ENCODE results near the gene GLB1L2. TPM values are rescaled to one million over a fixed set of nuclear protein-coding genes. Genes with fewer than 3 reads are reported as not detected.

GLB1L2 gene
- total and polyA plus RNA-seq, 7 experiments from 2014 or later = 0.26 to 2.4 (median 1.4) TPM

DNA sequence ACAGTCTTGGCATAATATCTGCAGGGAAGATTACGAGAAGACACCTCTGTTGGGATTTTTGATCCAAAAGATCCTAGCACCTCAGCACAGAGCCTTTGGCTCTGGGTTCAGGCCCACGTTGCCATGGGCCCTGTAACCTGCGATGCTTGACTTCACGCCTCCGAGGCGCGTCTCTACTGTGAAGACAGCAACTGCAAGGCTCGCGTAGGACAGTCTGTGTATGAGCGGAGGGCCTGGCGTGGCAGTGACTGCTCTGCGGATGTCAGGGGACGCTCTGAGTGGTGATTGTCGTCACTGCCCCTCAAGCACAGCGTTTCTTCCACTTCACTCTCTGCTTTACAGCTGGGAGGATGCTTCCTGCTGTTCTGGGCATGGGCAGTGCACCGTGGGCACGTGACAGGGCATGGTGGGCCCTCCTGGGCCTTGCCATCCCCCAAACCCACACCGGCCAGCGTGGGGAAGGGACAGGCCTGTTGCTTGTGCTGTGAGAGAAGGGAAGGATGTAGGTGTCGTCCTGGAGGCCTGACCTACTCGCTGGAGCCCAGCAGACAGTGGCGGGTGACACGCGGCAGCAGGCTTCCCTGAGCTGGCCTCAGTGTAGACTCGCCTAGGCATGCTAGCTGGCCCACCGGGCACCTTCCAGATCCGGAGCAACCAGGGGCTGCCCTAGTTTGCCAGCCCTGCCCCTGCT, 26.5 kb downstream of the GLB1L2 start:
- intact Hi-C loops (cut with micrococcal nuclease) = no loop called here
- Mint-ChIP-seq H3K4me3 (no peak overlapping the region), H3K9me3 (peaks cover 0 to 8% (median 0%) of the 10 kb centered on the region in 11 donors), H3K27ac (no peak overlapping the region), H3K36me3 (peaks cover 0 to 9% (median 2%) of the 10 kb centered on the region in 5 donors), H3K4me1 (peaks cover 6 to 26% (median 16%) of the 10 kb centered on the region in 7 donors), H3K27me3 (peaks cover 3 to 13% (median 7%) of the 10 kb centered on the region in 5 donors)
- no peak for DNase-seq
- POLR2A ChIA-PET = no interaction called here
- Histone ChIP-seq H3K36me3 (ENCODE audit: control insufficient read depth in 2 of 3, insufficient read depth in 3 of 3, low read length in 3 of 3) (no peaks in the 10 kb centered on the region), H3K27me3 (ENCODE audit: control insufficient read depth in 2 of 2, insufficient read depth in 2 of 2, low read length in 2 of 2) (no peaks in the 10 kb centered on the region), H3K9me3 (ENCODE audit: control insufficient read depth in 2 of 3, low read length in 3 of 3) (no peaks in the 10 kb centered on the region), H3K4me3 (ENCODE audit: low read length) (no peak overlapping the region), H3K27ac (ENCODE audit: low read depth, low read length) (no peak overlapping the region), H3K4me1 (ENCODE audit: control insufficient read depth in 2 of 2, insufficient read depth in 2 of 2, low read length in 2 of 2) (peaks cover 0 to 6% of the 10 kb centered on the region in 2 donors)
- no peak for ATAC-seq
- CTCF ChIA-PET = no interaction called here

DNA sequence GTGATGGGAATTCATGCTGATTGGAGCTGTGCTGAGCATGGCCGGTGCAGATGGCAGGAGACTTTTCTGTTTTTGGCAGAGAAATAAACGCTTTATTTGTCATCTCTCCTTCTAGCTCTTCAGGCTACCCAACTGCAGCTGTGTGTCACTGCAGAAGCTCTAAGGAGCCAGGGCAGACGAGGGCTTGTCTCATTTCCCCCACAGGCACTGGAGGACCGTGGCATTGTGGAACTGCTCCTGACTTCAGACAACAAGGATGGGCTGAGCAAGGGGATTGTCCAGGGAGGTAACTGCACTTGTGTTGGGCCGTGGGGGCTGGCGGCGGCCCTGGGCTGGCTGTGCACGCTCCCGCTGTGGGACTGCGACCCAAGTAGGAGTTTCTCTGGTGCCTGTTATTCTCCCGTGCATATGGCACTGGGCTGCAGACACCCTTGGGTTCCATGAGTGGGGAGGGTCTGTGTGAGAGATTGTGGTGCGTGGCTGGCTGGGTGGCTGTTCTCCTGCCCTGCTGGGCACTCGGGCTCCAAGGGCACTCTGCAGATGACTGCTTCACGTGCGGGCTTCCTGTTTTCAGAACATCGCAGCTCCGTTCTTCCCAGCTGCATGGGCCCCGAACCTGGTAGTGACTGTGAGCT, 27.2 kb downstream of the GLB1L2 start:
- Mint-ChIP-seq H3K4me1 (peaks cover 6 to 26% (median 16%) of the 10 kb centered on the region in 7 donors), H3K36me3 (peaks cover 0 to 7% (median 0%) of the 10 kb centered on the region in 5 donors), H3K4me3 (no peak overlapping the region), H3K27ac (no peak overlapping the region), H3K27me3 (peaks cover 3 to 13% (median 6%) of the 10 kb centered on the region in 5 donors), H3K9me3 (peaks cover 0 to 8% (median 0%) of the 10 kb centered on the region in 11 donors)
- no peaks in the 10 kb centered on the region for H3K9me3 ChIP-seq (ENCODE audit: control insufficient read depth in 2 of 3, low read length in 3 of 3)
- ChIA-PET POLR2A (no interaction called here), CTCF (interaction anchor here (1.1 kb wide), 1 partner anchor 85 kb away, joined by 4 read pairs; no protein-coding TSS in a partner anchor)
- H3K27me3 ChIP-seq (ENCODE audit: control insufficient read depth in 2 of 2, insufficient read depth in 2 of 2, low read length in 2 of 2) = no peaks in the 10 kb centered on the region
- H3K4me3 ChIP-seq (ENCODE audit: low read length) = no peak overlapping the region
- intact Hi-C loops (cut with micrococcal nuclease) = no loop called here
- no peak for DNase-seq
- no peaks in the 10 kb centered on the region for H3K36me3 ChIP-seq (ENCODE audit: control insufficient read depth in 2 of 3, insufficient read depth in 3 of 3, low read length in 3 of 3)
- no peak for ATAC-seq
- H3K4me1 ChIP-seq (ENCODE audit: control insufficient read depth in 2 of 2, insufficient read depth in 2 of 2, low read length in 2 of 2) = peaks cover 0 to 6% of the 10 kb centered on the region in 2 donors
- no peak overlapping the region for H3K27ac ChIP-seq (ENCODE audit: low read depth, low read length)

DNA sequence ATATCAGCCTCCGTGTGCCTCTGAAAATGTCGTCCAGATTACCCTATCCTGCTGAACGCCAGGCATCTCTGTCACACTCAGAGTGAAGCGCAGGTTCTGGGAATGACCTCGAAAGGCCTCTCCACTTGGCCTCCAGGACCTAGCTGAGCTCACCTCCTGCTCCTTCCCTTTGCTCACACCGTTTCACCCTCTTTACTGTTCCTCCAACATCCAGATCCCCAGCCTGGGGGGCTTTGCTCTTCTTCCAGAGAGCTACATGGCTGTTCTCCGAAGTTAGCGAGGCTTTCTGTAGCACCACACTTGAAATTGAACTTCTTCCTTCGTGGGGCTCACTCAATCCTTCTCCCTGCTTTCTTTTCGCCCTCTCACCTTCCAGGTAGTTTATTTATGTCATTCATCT, 27.9 kb downstream of the GLB1L2 start:
- H3K27me3 ChIP-seq (ENCODE audit: control insufficient read depth in 2 of 2, insufficient read depth in 2 of 2, low read length in 2 of 2) = no peaks in the 10 kb centered on the region
- peak overlapping the region in 2 of 10 donors; percentile 52 to 58 for H3K4me3 Mint-ChIP-seq
- H3K27me3 Mint-ChIP-seq = peaks cover 2 to 13% (median 6%) of the 10 kb centered on the region in 5 donors
- peaks cover 6 to 26% (median 16%) of the 10 kb centered on the region in 7 donors for H3K4me1 Mint-ChIP-seq
- H3K4me3 ChIP-seq (ENCODE audit: low read length) = no peak overlapping the region
- H3K27ac ChIP-seq (ENCODE audit: low read depth, low read length) = no peak overlapping the region
- DNase-seq (no peak), ATAC-seq (no peak)
- intact Hi-C loops (cut with micrococcal nuclease) = no loop called here
- H3K9me3 Mint-ChIP-seq = peaks cover 0 to 6% (median 0%) of the 10 kb centered on the region in 11 donors
- peaks cover 0 to 7% (median 0%) of the 10 kb centered on the region in 5 donors for H3K36me3 Mint-ChIP-seq
- ChIA-PET CTCF (interaction anchor here (0.5 to 1.1 kb wide), 2 partner anchors 86 to 103 kb away, joined by 3 to 4 read pairs; no protein-coding TSS in a partner anchor), POLR2A (no interaction called here)
- H3K36me3 ChIP-seq (ENCODE audit: control insufficient read depth in 2 of 3, insufficient read depth in 3 of 3, low read length in 3 of 3) = no peaks in the 10 kb centered on the region
- H3K27ac Mint-ChIP-seq = peak overlapping the region in 3 of 9 donors; percentile 44 to 67 (median 57)
- H3K4me1 ChIP-seq (ENCODE audit: control insufficient read depth in 2 of 2, insufficient read depth in 2 of 2, low read length in 2 of 2) = peaks cover 0 to 6% of the 10 kb centered on the region in 2 donors
- no peaks in the 10 kb centered on the region for H3K9me3 ChIP-seq (ENCODE audit: control insufficient read depth in 2 of 3, low read length in 3 of 3)

DNA sequence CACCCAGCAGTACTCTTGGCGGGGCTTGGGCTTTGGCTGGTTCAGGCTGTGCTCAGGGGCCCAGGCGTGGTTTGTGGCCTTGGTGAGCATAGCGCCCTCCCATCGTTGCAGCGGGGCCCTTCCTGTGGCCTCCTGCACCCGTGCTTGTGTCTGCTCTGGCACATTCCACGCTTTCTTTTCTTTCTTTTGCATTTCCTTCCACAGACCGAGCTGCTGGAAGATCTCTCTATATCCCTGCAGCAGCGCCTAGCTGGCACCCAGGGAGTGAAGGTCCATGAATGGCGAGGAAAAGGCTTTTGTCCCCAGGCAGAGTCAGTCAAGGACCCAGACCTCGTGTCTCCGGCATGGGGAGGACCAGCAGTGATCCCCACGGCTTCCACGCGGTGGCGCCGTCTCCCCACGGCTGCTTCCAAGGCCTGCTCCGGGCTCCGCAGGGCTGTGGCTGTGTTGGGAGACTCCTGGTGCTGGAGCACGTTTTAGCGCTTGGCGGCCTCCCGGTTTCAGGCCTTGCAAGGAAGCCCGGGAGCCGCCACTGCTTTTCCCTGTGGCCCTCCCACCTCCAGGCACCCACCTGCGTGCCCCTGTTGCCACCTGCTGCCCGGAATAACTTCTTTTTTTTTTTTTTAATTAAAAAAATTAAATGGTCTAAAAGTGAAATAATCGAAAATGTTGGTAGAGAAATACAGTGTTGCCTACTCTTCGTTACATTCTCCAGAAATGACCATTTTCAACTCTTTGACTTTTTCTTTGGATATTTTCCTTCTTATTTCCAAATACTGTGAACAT, 28.5 kb downstream of the GLB1L2 start:
- Histone ChIP-seq H3K4me3 (ENCODE audit: low read length) (no peak overlapping the region), H3K4me1 (ENCODE audit: control insufficient read depth in 2 of 2, insufficient read depth in 2 of 2, low read length in 2 of 2) (peaks cover 0 to 6% of the 10 kb centered on the region in 2 donors), H3K27me3 (ENCODE audit: control insufficient read depth in 2 of 2, insufficient read depth in 2 of 2, low read length in 2 of 2) (no peaks in the 10 kb centered on the region), H3K27ac (ENCODE audit: low read depth, low read length) (no peak overlapping the region), H3K36me3 (ENCODE audit: control insufficient read depth in 2 of 3, insufficient read depth in 3 of 3, low read length in 3 of 3) (no peaks in the 10 kb centered on the region), H3K9me3 (ENCODE audit: control insufficient read depth in 2 of 3, low read length in 3 of 3) (no peaks in the 10 kb centered on the region)
- CTCF ChIA-PET = interaction anchor here (0.5 to 1.1 kb wide), 3 partner anchors 86 to 508 kb away, joined by 3 to 4 read pairs (median 3); no protein-coding TSS in a partner anchor
- Mint-ChIP-seq H3K27me3 (peaks cover 0 to 13% (median 6%) of the 10 kb centered on the region in 5 donors), H3K4me3 (peak overlapping the region in 7 of 10 donors; percentile 3 to 58 (median 32)), H3K27ac (peak overlapping the region in 2 of 9 donors; percentile 57 to 67), H3K36me3 (peaks cover 0 to 7% (median 0%) of the 10 kb centered on the region in 5 donors), H3K9me3 (peaks cover 0 to under 1% (median 0%) of the 10 kb centered on the region in 11 donors), H3K4me1 (peaks cover 6 to 22% (median 16%) of the 10 kb centered on the region in 7 donors)
- peak; percentile 30 to 83 (median 60) for DNase-seq
- POLR2A ChIA-PET = no interaction called here
- intact Hi-C loops (cut with micrococcal nuclease) = no loop called here
- ATAC-seq = peak; percentile 87

DNA sequence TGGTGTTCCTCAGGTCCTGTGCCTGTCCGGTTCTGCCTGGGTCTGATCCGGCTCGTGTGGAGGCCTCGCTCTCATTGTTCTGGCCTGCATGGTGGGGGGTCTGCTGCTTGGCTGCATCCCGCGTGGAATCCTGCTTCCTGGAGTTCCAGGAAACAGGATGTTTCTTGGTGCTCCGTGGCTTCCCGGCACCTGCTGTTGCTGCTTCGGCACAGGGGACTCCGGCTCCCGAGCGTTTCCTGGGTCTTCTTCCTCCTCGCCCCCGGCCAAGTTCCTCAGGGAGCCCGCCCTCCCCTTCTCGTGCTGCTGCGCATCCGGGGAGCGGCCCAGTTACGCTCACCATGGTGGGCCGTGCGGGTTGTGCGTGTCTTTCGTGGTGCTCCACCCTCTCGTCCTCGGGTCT, 29.9 kb downstream of the GLB1L2 start:
- intact Hi-C loops (cut with micrococcal nuclease) = no loop called here
- DNase-seq (peak in 1 of 9 donors; percentile 20), ATAC-seq (no peak)
- Histone ChIP-seq H3K36me3 (ENCODE audit: control insufficient read depth in 2 of 3, insufficient read depth in 3 of 3, low read length in 3 of 3) (no peaks in the 10 kb centered on the region), H3K9me3 (ENCODE audit: control insufficient read depth in 2 of 3, low read length in 3 of 3) (no peaks in the 10 kb centered on the region), H3K4me3 (ENCODE audit: low read length) (no peak overlapping the region), H3K27ac (ENCODE audit: low read depth, low read length) (no peak overlapping the region), H3K4me1 (ENCODE audit: control insufficient read depth in 2 of 2, insufficient read depth in 2 of 2, low read length in 2 of 2) (peaks cover 0 to 6% of the 10 kb centered on the region in 2 donors), H3K27me3 (ENCODE audit: control insufficient read depth in 2 of 2, insufficient read depth in 2 of 2, low read length in 2 of 2) (no peaks in the 10 kb centered on the region)
- peaks cover 0 to 7% (median 0%) of the 10 kb centered on the region in 5 donors for H3K36me3 Mint-ChIP-seq
- no peaks in the 10 kb centered on the region for H3K9me3 Mint-ChIP-seq
- POLR2A ChIA-PET = no interaction called here
- H3K4me1 Mint-ChIP-seq = peaks cover 6 to 22% (median 16%) of the 10 kb centered on the region in 7 donors
- CTCF ChIA-PET = no interaction called here
- H3K27ac Mint-ChIP-seq = peak overlapping the region in 5 of 9 donors; percentile 12 to 87 (median 29)
- peak overlapping the region in 5 of 10 donors; percentile 18 to 70 (median 41) for H3K4me3 Mint-ChIP-seq
- peaks cover 0 to 13% (median 6%) of the 10 kb centered on the region in 5 donors for H3K27me3 Mint-ChIP-seq

DNA sequence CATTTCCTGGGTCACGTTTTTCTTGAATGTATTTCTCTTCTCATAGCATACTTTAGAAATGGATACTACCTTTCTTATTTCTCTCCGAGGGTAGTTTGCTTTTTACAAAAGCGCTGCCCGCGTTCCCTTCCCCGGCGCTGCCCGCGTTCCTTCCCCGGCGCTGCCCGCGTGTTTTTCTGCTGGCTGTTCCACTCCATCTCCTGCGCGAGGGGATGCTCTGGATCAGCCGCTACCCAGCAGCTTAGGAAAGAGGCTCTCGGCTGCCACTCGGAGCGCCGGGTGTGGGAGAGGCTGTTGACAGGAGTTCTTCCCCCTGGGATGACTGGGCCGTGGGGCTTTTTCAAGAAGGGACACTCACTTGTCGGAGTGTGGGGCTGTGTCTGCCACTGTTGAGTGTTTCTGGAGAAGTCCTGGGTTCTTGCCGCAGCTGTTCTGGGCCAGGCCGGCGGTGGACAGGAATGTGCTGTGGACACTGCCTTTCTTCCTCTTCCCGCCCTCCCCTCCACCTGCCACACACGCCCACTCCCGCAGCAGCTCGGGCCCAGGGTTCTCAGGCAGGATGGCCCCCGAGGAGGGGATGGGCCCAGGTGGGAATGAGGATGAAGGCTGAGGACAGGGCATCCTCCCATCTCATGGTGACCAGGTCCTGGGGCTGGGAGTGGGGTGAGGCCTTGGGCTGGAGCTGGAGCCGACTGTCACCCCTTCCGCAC, 30.6 kb downstream of the GLB1L2 start:
- DNase-seq (no peak), ATAC-seq (no peak)
- H3K9me3 ChIP-seq (ENCODE audit: control insufficient read depth in 2 of 3, low read length in 3 of 3) = no peaks in the 10 kb centered on the region
- H3K4me3 ChIP-seq (ENCODE audit: low read length) = no peak overlapping the region
- peaks cover 6 to 22% (median 16%) of the 10 kb centered on the region in 7 donors for H3K4me1 Mint-ChIP-seq
- H3K9me3 Mint-ChIP-seq = no peaks in the 10 kb centered on the region
- peaks cover 0 to 13% (median 6%) of the 10 kb centered on the region in 5 donors for H3K27me3 Mint-ChIP-seq
- no peaks in the 10 kb centered on the region for H3K27me3 ChIP-seq (ENCODE audit: control insufficient read depth in 2 of 2, insufficient read depth in 2 of 2, low read length in 2 of 2)
- H3K36me3 Mint-ChIP-seq = peaks cover 0 to 4% (median 0%) of the 10 kb centered on the region in 5 donors
- no peaks in the 10 kb centered on the region for H3K36me3 ChIP-seq (ENCODE audit: control insufficient read depth in 2 of 3, insufficient read depth in 3 of 3, low read length in 3 of 3)
- H3K4me3 Mint-ChIP-seq = peak overlapping the region in 4 of 10 donors; percentile 39 to 70 (median 50)
- H3K27ac Mint-ChIP-seq = peak overlapping the region in 6 of 9 donors; percentile 0 to 87 (median 21)
- POLR2A ChIA-PET = no interaction called here
- CTCF ChIA-PET = no interaction called here
- intact Hi-C loops (cut with micrococcal nuclease) = no loop called here
- H3K27ac ChIP-seq (ENCODE audit: low read depth, low read length) = no peak overlapping the region
- H3K4me1 ChIP-seq (ENCODE audit: control insufficient read depth in 2 of 2, insufficient read depth in 2 of 2, low read length in 2 of 2) = peaks cover 0 to 6% of the 10 kb centered on the region in 2 donors

All from naive thymus-derived CD4-positive, alpha-beta T cell (primary cell).